DND-41 (cell line): ENCODE data around the gene BBS10.
A peak's percentile ranks its signal among the peaks of the same experiment; 100 is the strongest.

Source experiments
- ATAC-seq: fragments of 200-7000 bp; cut with Tn5 transposase; 3 replicates; pipeline ENCODE4 v1.9.1; 2021; ENCODE audit warnings: low read depth; ENCODE audit not compliant: insufficient read depth
- DNase-seq: peaks from one replicate; pipeline ENCODE4 v3.0.0-alpha.2; 2020
- H2AFZ ChIP-seq: 2 replicates; pipeline ENCODE4 v1.6.0; 2012; ENCODE audit warnings: low read depth, low read length
- H3K27ac ChIP-seq: 2 replicates; pipeline ENCODE4 v1.5.1; 2012; ENCODE audit warnings: low read length, inconsistent platforms
- H3K27me3 ChIP-seq: fragments of 200-600 bp; sonication (generic); 2 replicates; pipeline ENCODE4 v1.6.0; 2012; ENCODE audit warnings: low read length, mild to moderate bottlenecking, inconsistent platforms; ENCODE audit not compliant: insufficient read depth, poor library complexity
- H3K36me3 ChIP-seq: 2 replicates; pipeline ENCODE4 v1.5.1; 2012; ENCODE audit warnings: low read length, inconsistent platforms; ENCODE audit not compliant: insufficient read depth
- H3K4me1 ChIP-seq: 2 replicates; pipeline ENCODE4 v1.5.1; 2012; ENCODE audit warnings: mild to moderate bottlenecking, low read length; ENCODE audit not compliant: insufficient read depth
- H3K4me2 ChIP-seq: 2 replicates; pipeline ENCODE4 v1.6.0; 2012; ENCODE audit warnings: mild to moderate bottlenecking, moderate library complexity, low read length, inconsistent platforms; ENCODE audit not compliant: insufficient read depth
- H3K4me3 ChIP-seq, 2 experiments: fragments of 200-600 bp in 1 of 2; shearing (Covaris generic) in 1 of 2; 2 replicates each; pipeline ENCODE4 v1.5.1; 2012 to 2016; ENCODE audit warnings: inconsistent platforms in 2 of 2, low read length in 2 of 2, mild to moderate bottlenecking in 2 of 2, low read depth in 1 of 2, moderate library complexity in 1 of 2
- H3K79me2 ChIP-seq: 2 replicates; pipeline ENCODE4 v1.6.0; 2012; ENCODE audit warnings: low read length, inconsistent platforms; ENCODE audit not compliant: insufficient read depth
- H3K9ac ChIP-seq: 2 replicates; pipeline ENCODE4 v1.6.0; 2012; ENCODE audit warnings: low read depth, mild to moderate bottlenecking, inconsistent platforms, low read length, moderate library complexity
- H3K9me3 ChIP-seq: 2 replicates; pipeline ENCODE4 v1.5.1; 2012; ENCODE audit warnings: low read length, moderate library complexity, mild to moderate bottlenecking, inconsistent platforms; ENCODE audit not compliant: insufficient read depth, severe bottlenecking
- H4K20me1 ChIP-seq: 2 replicates; pipeline ENCODE4 v1.6.0; 2012; ENCODE audit warnings: low read length; ENCODE audit not compliant: insufficient read depth
- CTCF ChIP-seq: IDR thresholded peaks from 2 replicates; pipeline ENCODE4 v1.5.1; 2012; ENCODE audit warnings: borderline replicate concordance, low read length, moderate library complexity, mild to moderate bottlenecking; ENCODE audit not compliant: poor library complexity, severe bottlenecking; ENCODE audit errors: extremely low read depth
- EZH2 ChIP-seq: IDR thresholded peaks from 3 replicates; pipeline ENCODE4 v1.6.1; 2012; ENCODE audit warnings: borderline replicate concordance, low read depth, mild to moderate bottlenecking, moderate library complexity, low read length, inconsistent platforms; ENCODE audit not compliant: severe bottlenecking

BBS10 gene

GRCh38 chr12:76346798-76347420 lies 1.3 kb downstream of the BBS10 start:
- no peak for DNase-seq
- H3K4me2 ChIP-seq, result peak overlapping the region; percentile 86
- no peaks in the 10 kb centered on the region; the same call in 1 of the 2 replicates for H3K36me3 ChIP-seq
- no peak overlapping the region for H2AFZ ChIP-seq
- H3K4me1 ChIP-seq, result peaks cover 28% of the 10 kb centered on the region
- H3K9ac ChIP-seq, result peak overlapping the region; percentile 80
- peak overlapping the region; percentile 91; the same call in 1 of the 2 replicates for H3K27ac ChIP-seq
- peaks cover 17% of the 10 kb centered on the region for H3K79me2 ChIP-seq
- H4K20me1 ChIP-seq, result no peaks in the 10 kb centered on the region
- ATAC-seq, result no peak
- no peak for TF ChIP-seq EZH2
- TF ChIP-seq CTCF, result peak; percentile 10
- H3K9me3 ChIP-seq, result no peaks in the 10 kb centered on the region
- H3K27me3 ChIP-seq, result no peaks in the 10 kb centered on the region
- peak overlapping the region in 1 of 2 experiments; percentile 96; a peak in 2 of 4 replicates for H3K4me3 ChIP-seq

- no peaks in the 10 kb centered on the region for H3K9me3 ChIP-seq
- H3K27me3 ChIP-seq, result no peaks in the 10 kb centered on the region
- ATAC-seq (no peak), DNase-seq (no peak)
- H3K27ac ChIP-seq, result no peak overlapping the region
- peaks cover 28% of the 10 kb centered on the region for H3K4me1 ChIP-seq
- peaks cover 17% of the 10 kb centered on the region for H3K79me2 ChIP-seq
- no peak overlapping the region for H3K4me3 ChIP-seq
- TF ChIP-seq CTCF, result no peak
- TF ChIP-seq EZH2, result no peak
- H2AFZ ChIP-seq, result no peak overlapping the region
- H3K36me3 ChIP-seq, result no peaks in the 10 kb centered on the region; the same call in 1 of the 2 replicates
- peak overlapping the region; percentile 86; the same call in 1 of the 2 replicates for H3K4me2 ChIP-seq
- H4K20me1 ChIP-seq, result no peaks in the 10 kb centered on the region
- no peak overlapping the region for H3K9ac ChIP-seq
These were observed 2.0 kb downstream of the BBS10 start for GRCh38 chr12:76346236-76346635.

DNA sequence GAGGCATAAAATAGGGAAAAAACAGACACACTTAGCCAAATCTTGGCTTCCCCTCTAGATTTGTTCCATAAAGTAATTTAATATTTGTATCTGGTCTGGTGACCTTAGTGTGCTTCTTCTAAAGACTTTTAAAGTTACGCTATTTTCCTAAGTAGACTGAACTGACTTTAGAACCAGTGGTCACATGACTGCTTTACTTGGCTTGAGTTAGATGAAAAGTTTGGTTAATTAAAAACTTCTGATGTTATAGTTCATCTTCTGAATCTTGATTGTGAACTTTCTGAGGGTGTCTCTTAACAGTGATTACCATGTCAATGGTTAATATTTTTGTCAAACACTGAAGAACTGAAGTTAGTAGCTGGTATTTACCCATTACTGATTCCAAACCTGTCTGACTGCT lies 2.6 kb downstream of the BBS10 start:
- Histone ChIP-seq H3K4me1 (peaks cover 28% of the 10 kb centered on the region), H3K9me3 (no peaks in the 10 kb centered on the region), H3K4me2 (no peak overlapping the region), H3K36me3 (no peaks in the 10 kb centered on the region; the same call in 1 of the 2 replicates), H3K27ac (no peak overlapping the region), H4K20me1 (no peaks in the 10 kb centered on the region), H3K79me2 (peaks cover 17% of the 10 kb centered on the region), H3K4me3 (no peak overlapping the region), H3K27me3 (no peaks in the 10 kb centered on the region), H2AFZ (no peak overlapping the region), H3K9ac (no peak overlapping the region)
- no peak for TF ChIP-seq EZH2
- no peak for TF ChIP-seq CTCF
- DNase-seq (no peak), ATAC-seq (no peak)
